ENCODE data around the gene ACOXL.

GRCh38 chr2:111135237-111135909 lies 403.0 kb downstream of the ACOXL start:
- no peak for TF ChIP-seq POLR2A (IDR thresholded peaks at IDR 0.05)
- TF ChIP-seq CTCF (IDR thresholded peaks at IDR 0.05): no peak

All from testis (tissue), 2 donors.